Natural killer cell treated with Interleukin-12 subunit alpha and Interleukin-12 subunit beta and Interleukin-15 and Interleukin-18, amount 100 ng/mL, for 72 hours (primary cell): ENCODE measurements around the gene MSI2. TPM values are rescaled to one million over a fixed set of nuclear protein-coding genes. Genes with fewer than 3 reads are reported as not detected.

Experiments used
- ATAC-seq, 2 donors: fragments of 150-1000 bp; cut with Tn5 transposase in 1 of 2; sonication (Bioruptor Pico), chemical (Tn5 transposase) in 1 of 2; 2 replicates each; pipeline ENCODE4 v1.10.0; 2021
- DNase-seq: peaks from one replicate; pipeline ENCODE4 v3.0.0; 2022; ENCODE audit warnings: low spot score
- H3K27ac Mint-ChIP-seq, 2 donors: 1 replicate in 1 of 2; 2 replicates in 1 of 2; pipeline ENCODE4 v1.8.0; 2022; ENCODE audit warnings: mixed read lengths in 2 of 2, mild to moderate bottlenecking in 1 of 2, moderate library complexity in 1 of 2
- H3K27me3 Mint-ChIP-seq, 2 donors: 1 replicate in 1 of 2; 2 replicates in 1 of 2; pipeline ENCODE4 v1.8.0; 2022; ENCODE audit warnings: mixed read lengths in 2 of 2
- H3K36me3 Mint-ChIP-seq: one replicate; pipeline ENCODE4 v1.8.0; 2022; ENCODE audit warnings: mixed read lengths
- H3K4me1 Mint-ChIP-seq, 2 donors: 1 replicate in 1 of 2; 2 replicates in 1 of 2; pipeline ENCODE4 v1.8.0; 2022; ENCODE audit warnings: low read depth in 2 of 2, mixed read lengths in 2 of 2, mild to moderate bottlenecking in 1 of 2
- H3K4me3 Mint-ChIP-seq: one replicate; pipeline ENCODE4 v1.8.0; 2022; ENCODE audit warnings: mixed read lengths
- H3K9me3 Mint-ChIP-seq: 2 replicates; pipeline ENCODE4 v1.8.0; 2022; ENCODE audit warnings: mixed read lengths
- total RNA-seq, 2 donors: library from RNA; stranded (reverse); gene quantifications; one replicate each; pipeline ENCODE4 v1.2.3, GENCODE V29; 2022

Gene MSI2
- total RNA-seq, 2 donors from 2014 or later: 51.3 to 126 TPM

- Mint-ChIP-seq H3K9me3 (no peaks in the 10 kb centered on the region), H3K4me3 (no peak overlapping the region)
Measured at GRCh38 chr17:57648720-57649119, 392.4 kb downstream of the MSI2 start.

GRCh38 chr17:57649191-57649590 is 392.9 kb downstream of the MSI2 start:
- ATAC-seq (no peak), DNase-seq (no peak)
- no peak overlapping the region for H3K27ac Mint-ChIP-seq
- no peaks in the 10 kb centered on the region for H3K27me3 Mint-ChIP-seq
- H3K9me3 Mint-ChIP-seq: no peaks in the 10 kb centered on the region
- no peak overlapping the region for H3K4me3 Mint-ChIP-seq
- peaks cover 22 to 28% of the 10 kb centered on the region in 2 donors for H3K4me1 Mint-ChIP-seq
- no peaks in the 10 kb centered on the region for H3K36me3 Mint-ChIP-seq

More at GRCh38 chr17:57648720-57649119, 392.4 kb downstream of the MSI2 start:
- no peak for ATAC-seq
- H3K27me3 Mint-ChIP-seq: no peaks in the 10 kb centered on the region
- peaks cover 19 to 25% of the 10 kb centered on the region in 2 donors for H3K4me1 Mint-ChIP-seq
- H3K36me3 Mint-ChIP-seq: no peaks in the 10 kb centered on the region
- no peak overlapping the region for H3K27ac Mint-ChIP-seq
- no peak for DNase-seq

GRCh38 chr17:57649731-57650484 is 393.6 kb downstream of the MSI2 start:
- H3K27ac Mint-ChIP-seq: peak overlapping the region in 1 of 2 donors; percentile 59
- no peak overlapping the region for H3K4me3 Mint-ChIP-seq
- ATAC-seq: no peak
- DNase-seq: no peak
- H3K27me3 Mint-ChIP-seq: no peaks in the 10 kb centered on the region
- no peaks in the 10 kb centered on the region for H3K36me3 Mint-ChIP-seq
- H3K9me3 Mint-ChIP-seq: no peaks in the 10 kb centered on the region
- peaks cover 23 to 30% of the 10 kb centered on the region in 2 donors for H3K4me1 Mint-ChIP-seq

GRCh38 chr17:57650548-57650947 is 394.2 kb downstream of the MSI2 start:
- Mint-ChIP-seq H3K4me1 (peaks cover 23 to 34% of the 10 kb centered on the region in 2 donors), H3K4me3 (no peak overlapping the region), H3K9me3 (no peaks in the 10 kb centered on the region), H3K36me3 (no peaks in the 10 kb centered on the region), H3K27ac (peak overlapping the region in 1 of 2 donors; percentile 59), H3K27me3 (no peaks in the 10 kb centered on the region)
- no peak for ATAC-seq
- no peak for DNase-seq

- ATAC-seq: no peak
Measured at GRCh38 chr17:57651451-57651850, 395.1 kb downstream of the MSI2 start.

GRCh38 chr17:57651996-57652395 is 395.7 kb downstream of the MSI2 start:
- no peaks in the 10 kb centered on the region for H3K36me3 Mint-ChIP-seq
- peaks cover 9 to 29% of the 10 kb centered on the region in 2 donors for H3K4me1 Mint-ChIP-seq
- H3K9me3 Mint-ChIP-seq: no peaks in the 10 kb centered on the region
- no peak overlapping the region for H3K4me3 Mint-ChIP-seq
- H3K27ac Mint-ChIP-seq: no peak overlapping the region
- no peaks in the 10 kb centered on the region for H3K27me3 Mint-ChIP-seq
- no peak for DNase-seq
- no peak for ATAC-seq

More at GRCh38 chr17:57651451-57651850, 395.1 kb downstream of the MSI2 start:
- DNase-seq: no peak
- Mint-ChIP-seq H3K4me1 (peaks cover 14 to 31% of the 10 kb centered on the region in 2 donors), H3K4me3 (no peak overlapping the region), H3K9me3 (no peaks in the 10 kb centered on the region), H3K27me3 (no peaks in the 10 kb centered on the region), H3K27ac (peak overlapping the region in 1 of 2 donors; percentile 34), H3K36me3 (no peaks in the 10 kb centered on the region)

- Mint-ChIP-seq H3K27ac (no peak overlapping the region), H3K4me3 (no peak overlapping the region), H3K9me3 (no peaks in the 10 kb centered on the region), H3K4me1 (peaks cover 9 to 31% of the 10 kb centered on the region in 2 donors), H3K36me3 (no peaks in the 10 kb centered on the region), H3K27me3 (no peaks in the 10 kb centered on the region)
- ATAC-seq (no peak), DNase-seq (no peak)
Measured at GRCh38 chr17:57652811-57653210, 396.5 kb downstream of the MSI2 start.

GRCh38 chr17:57653279-57653678 is 397.0 kb downstream of the MSI2 start:
- Mint-ChIP-seq H3K36me3 (no peaks in the 10 kb centered on the region), H3K27ac (peak overlapping the region in 1 of 2 donors; percentile 71), H3K27me3 (no peaks in the 10 kb centered on the region), H3K9me3 (no peaks in the 10 kb centered on the region), H3K4me1 (peaks cover 9 to 31% of the 10 kb centered on the region in 2 donors), H3K4me3 (no peak overlapping the region)
- DNase-seq: no peak
- no peak for ATAC-seq

- ATAC-seq (peak; percentile 31 to 46), DNase-seq (no peak)
- no peaks in the 10 kb centered on the region for H3K36me3 Mint-ChIP-seq
- no peaks in the 10 kb centered on the region for H3K27me3 Mint-ChIP-seq
- H3K4me1 Mint-ChIP-seq: peaks cover 9 to 31% of the 10 kb centered on the region in 2 donors
- peak overlapping the region; percentile 21 to 71 for H3K27ac Mint-ChIP-seq
- no peaks in the 10 kb centered on the region for H3K9me3 Mint-ChIP-seq
- no peak overlapping the region for H3K4me3 Mint-ChIP-seq
Measured at GRCh38 chr17:57654040-57654775, 397.9 kb downstream of the MSI2 start.

- Mint-ChIP-seq H3K27ac (peak overlapping the region in 1 of 2 donors; percentile 3), H3K36me3 (no peaks in the 10 kb centered on the region), H3K4me3 (no peak overlapping the region), H3K27me3 (no peaks in the 10 kb centered on the region), H3K9me3 (no peaks in the 10 kb centered on the region), H3K4me1 (peaks cover 9 to 29% of the 10 kb centered on the region in 2 donors)
- DNase-seq (no peak), ATAC-seq (no peak)
Measured at GRCh38 chr17:57655553-57655952, 399.2 kb downstream of the MSI2 start.

- H3K36me3 Mint-ChIP-seq: no peaks in the 10 kb centered on the region
- ATAC-seq (no peak), DNase-seq (peak; percentile 6)
- H3K27ac Mint-ChIP-seq: peak overlapping the region in 1 of 2 donors; percentile 3
- H3K9me3 Mint-ChIP-seq: no peaks in the 10 kb centered on the region
- no peaks in the 10 kb centered on the region for H3K27me3 Mint-ChIP-seq
- no peak overlapping the region for H3K4me3 Mint-ChIP-seq
- H3K4me1 Mint-ChIP-seq: peaks cover 9 to 27% of the 10 kb centered on the region in 2 donors
Measured at GRCh38 chr17:57657211-57657610, 400.9 kb downstream of the MSI2 start.

- H3K36me3 Mint-ChIP-seq: no peaks in the 10 kb centered on the region
- H3K4me3 Mint-ChIP-seq: no peak overlapping the region
- ATAC-seq (no peak), DNase-seq (no peak)
- H3K4me1 Mint-ChIP-seq: peaks cover 0 to 9% of the 10 kb centered on the region in 2 donors
- peak overlapping the region in 1 of 2 donors; percentile 83 for H3K27ac Mint-ChIP-seq
- H3K9me3 Mint-ChIP-seq: no peaks in the 10 kb centered on the region
- no peaks in the 10 kb centered on the region for H3K27me3 Mint-ChIP-seq
Measured at GRCh38 chr17:57662041-57662440, 405.7 kb downstream of the MSI2 start.

GRCh38 chr17:57662644-57663308 is 406.5 kb downstream of the MSI2 start:
- peak; percentile 59 for DNase-seq
- no peaks in the 10 kb centered on the region for H3K9me3 Mint-ChIP-seq
- no peaks in the 10 kb centered on the region for H3K27me3 Mint-ChIP-seq
- H3K27ac Mint-ChIP-seq: peak overlapping the region in 1 of 2 donors; percentile 83
- no peak overlapping the region for H3K4me3 Mint-ChIP-seq
- peak; percentile 53 to 55 for ATAC-seq
- peaks cover 0 to 7% of the 10 kb centered on the region in 2 donors for H3K4me1 Mint-ChIP-seq
- no peaks in the 10 kb centered on the region for H3K36me3 Mint-ChIP-seq
